Activated T-helper 1 cell treated with Interleukin-2 at 50 U/mL for 16 hours (primary cell): ENCODE measurements around the gene NOL4L.

Experiments
- DNase-seq: peaks from one replicate; pipeline ENCODE4 v3.0.0-alpha.2; 2020; ENCODE audit warnings: low read depth

The NOL4L gene

DNA sequence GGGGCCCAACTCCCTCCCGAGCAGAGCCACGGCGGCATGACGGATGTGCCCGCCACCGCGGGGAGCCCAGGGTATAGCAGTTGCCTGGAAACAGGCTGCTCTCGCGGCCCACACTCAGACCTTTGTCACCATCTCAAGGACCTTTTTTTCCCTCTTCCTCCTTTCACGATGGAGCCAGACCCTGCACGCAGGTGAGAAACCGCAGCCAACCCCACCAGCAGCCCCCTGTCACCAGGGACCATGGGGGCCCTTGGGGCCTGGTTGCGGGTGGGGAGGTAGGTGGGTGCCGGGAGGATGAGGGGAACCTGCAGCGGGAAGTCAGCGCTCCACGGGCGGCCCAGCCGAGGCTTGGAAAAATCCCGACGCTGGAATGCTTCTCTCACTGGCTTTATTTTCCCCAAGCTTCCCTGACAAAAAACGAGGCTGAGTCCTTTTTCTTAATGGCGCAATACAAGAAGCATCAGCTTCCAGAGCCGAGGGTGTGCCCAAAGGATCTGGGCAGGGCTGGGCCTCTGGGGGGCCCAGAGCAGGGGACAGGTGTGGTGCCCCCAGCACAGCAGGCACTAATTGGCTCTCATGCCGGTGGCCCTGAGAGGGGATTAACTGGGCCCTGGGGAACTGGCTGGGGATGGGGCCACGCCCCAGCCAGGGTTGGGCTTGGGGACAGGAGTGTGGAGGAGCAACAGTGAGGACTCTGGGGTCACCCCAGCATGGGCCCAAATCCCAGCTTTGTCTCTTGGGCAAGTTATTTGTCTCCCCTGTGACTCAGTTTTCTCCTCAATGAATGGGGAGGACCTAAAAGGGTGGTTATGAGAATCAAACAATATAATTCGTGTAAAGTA, 23.9 kb downstream of the NOL4L start:
- DNase-seq: no peak

DNA sequence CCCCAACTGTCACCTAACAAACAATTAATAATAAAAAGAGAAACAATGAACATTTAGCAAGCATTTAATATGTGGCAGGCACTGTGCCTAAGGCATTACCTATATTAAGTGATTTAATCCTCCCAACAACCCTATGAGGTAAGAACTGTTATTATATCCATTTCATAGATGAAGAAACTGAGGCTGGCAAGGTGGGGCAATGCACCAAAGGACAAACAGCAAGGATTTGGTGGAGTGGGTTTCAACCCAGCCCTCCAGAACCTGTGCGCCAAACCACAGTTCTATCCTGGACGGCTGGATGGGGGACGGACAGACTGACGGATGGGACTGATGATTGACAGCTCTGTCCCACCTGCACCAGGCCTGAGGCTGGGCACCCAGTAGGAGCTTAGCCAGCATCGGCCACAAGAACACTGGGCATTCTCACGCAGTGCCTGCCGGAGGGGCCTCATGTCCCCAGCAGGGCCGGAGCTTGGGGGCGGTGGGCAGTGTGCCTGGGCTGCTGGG, 24.6 kb downstream of the NOL4L start:
- no peak for DNase-seq

DNA sequence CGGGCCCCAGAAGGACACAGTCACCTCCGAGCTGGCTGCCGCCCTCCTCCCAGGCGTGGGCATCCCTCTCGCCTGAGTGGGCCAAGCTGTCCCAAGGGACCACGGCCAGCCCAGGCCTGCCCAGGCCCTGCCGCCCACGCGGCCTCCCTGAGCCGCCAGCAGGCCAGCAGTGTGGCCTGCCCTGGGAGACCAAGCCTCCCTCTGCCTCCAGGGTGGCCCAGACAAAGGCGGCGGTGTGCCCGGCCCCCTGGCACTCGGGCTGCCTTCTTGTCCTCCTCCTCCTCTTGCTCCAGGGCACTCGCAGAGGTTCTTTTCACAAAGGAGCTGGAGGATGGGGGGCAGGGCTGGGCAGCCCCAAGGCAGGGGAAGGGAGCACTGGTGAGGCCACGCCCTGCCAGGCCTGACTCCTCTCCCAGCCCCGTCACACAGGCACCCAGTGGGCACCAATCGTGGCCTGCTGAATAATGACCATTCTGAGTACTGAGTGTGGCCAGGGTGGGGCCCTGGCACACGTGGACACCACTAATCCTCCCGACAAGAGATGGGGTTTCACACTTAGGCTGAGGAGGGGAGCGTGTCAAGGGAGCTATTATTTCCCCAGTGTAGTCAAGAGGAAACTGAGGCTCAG, 25.3 kb downstream of the NOL4L start:
- no peak for DNase-seq

- no peak for DNase-seq
Observed at GRCh38 chr20:32559205-32559752, 25.9 kb downstream of the NOL4L start.

- DNase-seq: no peak
Observed at GRCh38 chr20:32558526-32558925, 26.6 kb downstream of the NOL4L start.

DNA sequence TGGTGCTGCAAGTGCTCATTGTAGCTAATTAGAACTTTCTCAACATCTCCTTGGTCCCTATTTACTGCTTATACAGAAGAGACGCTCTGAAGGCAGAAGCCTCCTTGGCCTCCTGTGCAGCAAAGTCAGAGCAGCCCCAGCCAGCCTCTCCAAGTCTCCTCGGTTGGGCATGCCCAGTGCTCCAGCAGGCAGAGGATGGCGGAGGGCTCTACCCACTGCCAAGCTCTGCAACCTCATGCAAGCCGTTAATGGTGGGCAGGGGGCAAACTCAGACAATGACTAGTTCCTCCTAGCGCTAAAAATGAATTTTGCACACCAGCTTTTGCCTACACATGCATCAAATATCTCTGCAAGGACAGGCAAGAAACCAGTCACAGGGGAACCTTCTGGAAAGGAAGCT, 27.8 kb downstream of the NOL4L start:
- DNase-seq: no peak

GRCh38 chr20:32556312-32557184, 28.6 kb downstream of the NOL4L start:
- no peak for DNase-seq

GRCh38 chr20:32555584-32555983, 29.5 kb downstream of the NOL4L start:
- DNase-seq: no peak

DNA sequence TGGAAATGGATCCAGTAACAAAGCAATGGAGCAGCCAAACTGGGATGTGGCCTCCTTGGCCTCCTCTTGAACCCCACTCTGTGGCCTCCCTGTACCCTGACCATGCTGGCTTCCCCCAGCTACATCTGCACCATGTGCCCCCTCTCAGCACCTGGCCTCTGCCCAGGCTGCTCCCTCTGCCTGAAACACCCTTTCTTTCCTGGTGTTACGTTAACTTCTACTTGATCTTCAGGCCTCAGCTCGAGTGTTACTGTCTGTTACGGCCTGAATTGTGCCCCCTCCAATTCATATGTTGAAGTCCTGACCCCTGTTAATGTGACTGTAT, 30.2 kb downstream of the NOL4L start:
- DNase-seq: no peak

GRCh38 chr20:32553618-32554017, 31.5 kb downstream of the NOL4L start:
- DNase-seq: no peak

GRCh38 chr20:32551693-32552092, 33.4 kb downstream of the NOL4L start:
- DNase-seq: no peak

DNA sequence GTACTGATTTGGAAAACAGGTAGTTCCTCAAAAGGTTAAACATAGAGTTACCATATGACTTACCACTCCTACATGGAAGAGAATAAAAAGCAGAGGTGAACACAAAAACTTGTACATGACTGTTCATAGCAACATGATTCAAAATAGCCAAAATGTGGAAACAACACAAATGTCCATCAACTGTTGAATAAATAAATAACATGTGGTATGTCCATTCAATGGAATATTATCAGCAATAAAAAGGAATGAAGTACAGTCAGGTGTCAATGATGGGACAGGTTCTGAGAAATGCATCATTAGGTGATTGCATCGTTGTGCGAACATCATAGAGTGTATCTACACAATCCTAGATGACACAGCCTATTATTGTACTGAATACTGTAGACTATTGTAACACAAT, 35.3 kb downstream of the NOL4L start:
- no peak for DNase-seq

GRCh38 chr20:32547753-32548034, 37.4 kb downstream of the NOL4L start:
- DNase-seq: no peak

- DNase-seq: no peak
Observed at GRCh38 chr20:32546918-32547752, 38.0 kb downstream of the NOL4L start.

DNA sequence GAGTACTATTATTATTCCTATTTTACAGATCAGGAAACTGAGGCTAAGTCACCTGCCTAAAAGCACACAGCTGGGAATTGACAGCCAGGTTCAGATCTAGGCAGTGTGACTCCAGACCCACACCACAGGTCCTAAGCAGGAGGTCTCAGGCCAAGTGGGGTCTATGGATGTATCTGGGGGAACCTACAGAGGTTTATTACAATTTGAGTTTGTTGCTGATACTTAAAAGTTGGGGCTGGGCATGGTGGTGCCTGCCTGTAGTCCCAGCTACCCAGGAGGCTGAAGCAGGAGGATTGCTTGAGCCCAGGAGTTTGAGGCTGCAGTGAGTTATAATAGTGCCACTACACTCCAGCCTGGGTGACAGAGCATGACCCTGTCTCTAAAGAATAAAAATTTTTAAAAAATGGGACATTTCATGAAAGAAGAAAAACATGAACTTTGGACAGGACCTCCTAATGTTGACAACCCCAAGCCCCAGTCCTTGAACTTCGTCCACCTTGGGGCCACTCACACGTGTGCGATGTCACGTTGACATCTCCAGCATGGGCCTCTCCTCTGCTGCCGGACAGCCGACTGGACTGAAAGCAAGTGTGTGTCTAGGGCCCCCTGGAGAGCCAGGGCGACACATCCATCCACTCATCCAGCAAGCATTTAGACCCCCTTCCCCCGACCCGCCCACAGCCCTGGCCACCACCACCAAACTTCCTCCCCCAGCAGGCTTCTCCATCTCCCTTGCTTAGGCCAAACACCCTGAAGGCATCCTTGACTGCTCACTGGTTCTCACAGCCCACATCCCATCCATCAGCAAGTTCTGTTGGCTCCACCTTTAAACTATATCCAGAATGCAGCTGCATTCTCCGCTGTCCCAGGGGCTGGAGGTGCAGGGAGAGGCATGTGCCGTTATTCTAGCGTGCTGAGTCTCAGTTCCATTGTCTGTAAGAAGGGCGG, 40.0 kb downstream of the NOL4L start:
- DNase-seq: no peak

- DNase-seq: no peak
Observed at GRCh38 chr20:32544260-32544722, 40.8 kb downstream of the NOL4L start.

DNA sequence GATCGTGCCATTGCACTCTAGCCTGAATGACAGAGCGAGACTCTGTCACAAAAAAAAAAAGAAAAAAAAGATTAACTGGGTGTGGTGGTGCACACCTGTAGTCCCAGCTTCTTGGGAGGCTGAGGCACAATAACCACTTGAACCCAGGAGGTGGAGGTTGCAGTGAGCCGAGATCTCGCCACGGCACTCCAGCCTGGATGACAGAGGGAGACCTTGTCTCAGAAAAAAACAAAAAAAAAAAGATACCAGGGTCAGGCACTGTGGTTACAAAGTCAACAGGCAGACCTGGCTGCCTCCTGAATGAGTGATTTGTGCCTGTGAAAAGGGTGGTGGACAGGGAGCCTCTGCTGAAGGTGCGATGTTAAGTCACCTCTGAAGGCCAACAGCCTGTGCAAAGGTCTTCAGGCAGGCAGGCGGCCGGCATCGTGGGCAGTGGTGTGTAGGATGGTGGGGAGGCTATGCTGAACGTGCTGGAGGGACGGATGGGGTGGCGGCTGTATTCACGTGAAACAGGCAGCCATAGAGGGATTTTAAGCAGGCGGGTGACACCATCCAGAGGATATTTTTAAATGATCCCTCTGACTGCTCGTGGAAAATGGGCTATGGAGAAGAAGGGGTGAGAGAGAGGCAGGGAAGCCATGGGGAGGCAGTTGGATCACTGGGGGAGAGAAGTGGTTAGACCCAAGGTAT, 41.4 kb downstream of the NOL4L start:
- no peak for DNase-seq

DNA sequence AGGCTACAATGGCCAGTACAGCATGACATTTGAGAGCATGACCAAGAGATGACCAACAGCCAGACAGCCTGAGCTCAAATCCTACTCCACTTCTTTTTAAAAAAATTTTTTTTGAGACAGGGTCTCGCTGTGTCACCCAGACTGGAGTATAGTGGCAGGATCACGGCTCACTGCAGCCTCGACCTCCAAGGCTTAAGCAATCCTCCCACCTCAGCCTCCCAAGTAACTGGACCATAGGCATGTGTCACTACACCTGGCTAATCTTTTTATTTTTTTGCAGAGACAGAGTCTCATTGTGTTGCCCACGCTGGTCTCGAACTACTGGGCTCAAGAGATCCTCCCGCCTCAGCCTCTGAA, 42.9 kb downstream of the NOL4L start:
- DNase-seq: no peak

DNA sequence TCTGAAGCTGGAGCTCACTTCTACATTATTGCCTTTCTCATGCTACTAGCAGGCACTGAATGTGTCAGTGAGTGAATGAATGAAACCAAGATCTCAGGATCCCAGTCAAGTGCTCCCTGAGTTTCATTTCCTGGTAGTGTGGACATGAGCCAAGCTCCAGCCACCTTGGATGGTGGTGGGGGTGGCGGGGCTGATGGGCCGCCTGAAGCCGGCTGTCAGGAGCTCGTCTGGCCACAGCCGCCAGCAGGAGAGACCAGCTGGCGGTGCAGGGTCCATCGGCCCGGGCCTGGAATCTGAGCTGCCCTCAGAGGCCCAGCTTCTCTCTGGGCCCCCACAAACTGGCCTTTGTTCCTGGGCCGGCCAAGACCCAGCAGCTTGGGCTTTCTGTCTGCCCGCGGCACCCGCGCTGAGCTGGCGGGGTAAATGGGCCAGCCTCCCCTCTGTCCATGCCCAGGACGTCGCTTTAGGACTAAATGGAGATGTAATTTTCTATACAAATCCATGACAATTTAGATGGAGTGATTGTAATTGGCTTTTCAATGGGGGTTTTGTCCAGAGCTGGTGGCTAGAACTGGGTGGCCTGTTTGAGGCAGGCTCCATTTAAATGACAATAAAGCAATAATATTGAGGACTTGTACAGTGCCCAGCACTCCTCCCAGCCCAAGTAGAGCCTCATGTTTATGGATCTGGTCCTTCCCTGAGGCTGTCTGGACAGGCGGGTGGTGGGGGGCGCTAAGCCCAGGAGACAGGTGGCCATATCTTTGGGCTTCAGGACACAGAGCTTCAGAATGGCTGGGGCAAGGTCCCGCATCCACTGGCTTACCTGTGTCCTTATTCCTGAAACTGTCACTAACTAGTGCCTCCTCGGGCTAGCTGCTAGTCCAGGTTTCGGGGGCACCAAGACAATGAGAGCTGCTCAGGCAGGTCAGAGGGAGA, 43.5 kb downstream of the NOL4L start:
- no peak for DNase-seq
